ENCODE results near the gene EIF5.
A peak's percentile ranks its signal among the peaks of the same experiment; 100 is the strongest.

Gene EIF5

DNA sequence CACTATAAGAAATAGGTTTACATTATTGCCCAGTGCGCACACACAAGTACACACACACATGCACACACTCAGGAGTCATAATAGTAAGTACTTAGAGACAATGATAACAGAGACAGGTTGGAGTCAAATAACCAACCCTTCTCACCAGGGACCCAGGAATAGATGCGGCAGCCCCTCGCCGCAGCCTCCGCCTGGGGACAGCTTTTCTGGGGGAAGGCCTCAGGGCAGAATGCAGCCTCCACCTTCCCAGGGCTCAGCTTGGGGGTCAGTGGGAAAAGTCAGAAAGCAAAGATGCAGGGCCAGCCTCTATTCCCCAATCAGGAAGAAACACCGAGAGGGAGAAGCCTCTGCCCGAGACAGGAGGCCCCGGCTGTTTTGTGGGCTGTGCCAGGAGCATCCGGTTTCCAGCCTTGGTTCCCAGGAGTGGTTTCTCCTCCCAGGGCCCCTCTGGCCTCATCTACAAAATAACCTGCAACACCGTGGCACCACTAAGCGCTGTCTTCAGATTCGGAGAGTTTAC, 23.4 kb upstream of the EIF5 start:
- DNase-seq (ENCODE audit: low spot score) = no peak

DNA sequence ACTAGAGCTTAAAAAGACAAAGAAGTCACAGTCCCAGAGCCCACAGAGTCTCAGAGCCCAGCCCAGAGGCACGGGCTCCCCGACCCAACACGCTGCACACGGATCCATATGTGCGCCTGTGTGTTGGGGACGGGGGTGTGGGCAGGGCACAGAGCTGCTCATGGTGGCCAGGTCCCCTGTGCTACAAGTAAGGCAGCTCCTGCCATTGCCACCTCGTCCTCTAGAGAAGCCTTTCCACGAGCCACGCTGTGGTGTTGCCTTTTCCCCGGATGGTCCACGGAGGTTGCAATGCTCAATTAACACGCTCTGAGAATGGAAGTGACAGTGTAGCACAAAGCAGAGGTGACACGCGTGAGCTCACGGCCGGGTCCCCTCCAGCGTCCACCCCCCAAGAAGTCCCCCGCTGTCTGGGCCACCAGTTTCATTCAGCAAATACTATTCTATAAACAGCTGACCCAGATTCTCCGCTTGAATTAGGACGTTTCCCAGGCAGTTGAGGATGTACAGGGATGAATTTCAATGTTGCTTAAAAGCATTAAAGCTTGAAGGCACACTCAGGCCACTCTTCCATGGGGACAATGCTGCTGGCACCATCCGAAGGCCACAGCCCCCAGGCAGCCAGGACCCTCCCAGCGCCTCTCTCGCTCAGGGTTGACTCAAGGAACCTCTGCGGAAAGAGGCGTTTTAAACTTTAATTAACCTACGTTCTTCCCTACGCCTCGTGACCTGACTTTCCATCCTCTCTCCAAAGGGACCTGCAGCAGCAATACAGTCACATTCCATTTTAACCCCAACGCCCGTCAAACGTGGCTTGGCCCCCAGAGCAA, 22.7 kb upstream of the EIF5 start:
- DNase-seq (ENCODE audit: low spot score) = peak; percentile 34

DNA sequence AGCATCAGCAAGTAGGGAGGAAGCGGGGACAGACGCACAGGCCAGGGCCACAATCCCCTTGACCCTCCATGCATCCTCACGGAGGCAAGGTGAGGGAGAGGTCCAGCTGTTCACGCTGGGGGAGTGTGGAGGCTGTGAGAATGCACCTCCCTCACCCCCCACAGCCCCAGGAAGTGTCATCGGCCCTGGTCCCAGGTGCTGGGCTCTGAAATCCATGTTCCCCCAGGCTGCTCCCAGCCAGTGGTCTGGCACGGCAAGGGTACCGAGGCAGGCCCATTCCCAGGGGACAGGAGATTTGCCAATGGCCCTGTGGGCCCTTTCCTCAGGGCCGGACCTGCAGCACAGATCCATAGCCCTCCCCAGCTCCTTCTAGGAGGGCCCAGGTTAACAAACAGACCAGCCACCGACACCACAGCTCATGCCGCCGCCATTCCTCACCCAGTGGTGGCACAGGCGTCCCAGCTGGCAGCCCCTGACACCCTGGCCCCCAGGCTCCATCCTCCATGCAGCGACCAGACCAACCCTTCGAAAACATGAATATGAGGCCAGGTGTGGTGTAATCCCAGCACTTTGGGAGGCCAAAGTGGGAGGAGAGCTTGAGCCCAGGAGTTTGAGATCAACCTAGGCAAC, 21.9 kb upstream of the EIF5 start:
- no peak for DNase-seq (ENCODE audit: low spot score)

DNA sequence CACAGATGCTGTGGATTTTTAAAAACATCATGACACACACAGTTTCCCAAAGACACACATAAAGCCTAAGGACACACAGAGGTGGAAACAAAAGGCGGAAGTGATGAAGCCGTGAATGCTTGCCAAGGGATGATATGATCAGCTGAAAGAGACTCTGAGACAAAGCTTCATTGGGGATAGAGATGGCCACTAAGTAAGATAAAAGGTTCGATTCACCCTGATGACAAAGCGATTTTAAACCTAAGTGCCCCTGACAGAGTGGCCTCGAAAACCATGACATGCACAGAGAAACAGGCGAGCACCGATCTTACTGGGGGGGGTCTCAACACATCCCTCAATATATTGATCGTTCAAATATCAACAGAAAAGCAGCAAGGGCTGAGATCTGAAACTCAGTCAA, 20.3 kb upstream of the EIF5 start:
- no peak for DNase-seq (ENCODE audit: low spot score)

DNA sequence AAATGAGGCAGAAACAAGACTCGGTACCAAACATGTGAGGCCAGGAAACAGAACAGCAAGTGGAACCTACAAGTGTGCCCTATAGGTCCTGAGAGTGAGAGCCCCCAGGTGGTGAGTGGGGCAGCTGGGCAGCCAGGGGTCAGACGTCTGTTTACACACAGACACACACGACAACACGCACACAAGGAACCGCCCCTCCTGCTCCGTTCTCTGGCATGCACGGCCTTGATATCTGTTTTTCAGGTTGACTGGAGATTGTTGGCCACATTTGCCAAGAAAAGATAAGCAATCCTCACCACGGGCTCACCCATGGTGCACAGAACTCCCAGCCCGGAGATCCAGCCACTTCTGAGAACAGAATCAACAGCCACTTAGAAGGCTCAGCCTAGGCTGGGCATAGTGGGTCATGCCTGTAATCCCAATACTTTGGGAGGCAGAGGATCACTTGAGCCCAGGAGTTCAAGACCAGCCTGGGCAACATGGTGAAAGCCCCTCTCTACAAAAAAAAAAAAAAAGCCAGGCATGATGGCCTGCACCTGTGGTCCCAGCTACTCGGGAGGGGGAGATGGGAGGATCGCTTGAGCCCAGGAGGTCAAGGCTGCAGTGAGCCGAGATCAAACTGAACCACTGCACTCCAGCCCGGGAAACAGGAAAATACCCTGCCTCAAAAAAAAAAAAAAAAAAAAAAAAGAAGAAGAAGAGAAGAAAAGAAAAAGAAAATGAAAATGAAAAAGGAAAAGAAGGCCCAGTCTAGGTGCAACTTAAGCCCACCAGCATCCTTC, 19.4 kb upstream of the EIF5 start:
- DNase-seq (ENCODE audit: low spot score) = no peak

DNA sequence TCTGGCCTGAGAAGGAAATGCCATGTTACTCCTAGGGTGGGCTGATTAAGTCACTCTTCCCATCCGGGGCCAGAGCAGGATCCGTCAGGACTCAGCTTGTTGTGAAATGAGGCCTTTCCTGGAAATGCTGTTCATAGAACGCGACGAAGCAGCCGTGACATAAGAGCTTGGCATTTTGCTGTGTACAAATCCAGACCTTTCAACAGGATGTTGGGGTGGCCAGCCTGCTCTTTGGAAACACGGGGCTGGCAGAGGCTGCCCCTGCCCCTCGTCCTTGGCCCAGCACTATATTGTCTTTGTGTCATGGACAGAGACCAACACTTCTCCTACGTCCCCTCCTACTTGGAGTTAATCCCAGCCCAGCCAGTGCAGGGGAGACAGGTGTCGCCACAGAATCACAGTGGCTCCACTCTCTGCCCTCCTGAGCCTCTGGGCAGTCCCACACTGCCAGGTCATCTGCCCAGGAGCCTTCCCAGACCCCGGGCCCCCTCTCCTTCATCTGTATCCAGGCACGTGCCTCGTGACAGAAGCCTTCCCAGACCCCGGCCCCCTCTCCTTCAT, 18.6 kb upstream of the EIF5 start:
- DNase-seq (ENCODE audit: low spot score) = no peak

DNA sequence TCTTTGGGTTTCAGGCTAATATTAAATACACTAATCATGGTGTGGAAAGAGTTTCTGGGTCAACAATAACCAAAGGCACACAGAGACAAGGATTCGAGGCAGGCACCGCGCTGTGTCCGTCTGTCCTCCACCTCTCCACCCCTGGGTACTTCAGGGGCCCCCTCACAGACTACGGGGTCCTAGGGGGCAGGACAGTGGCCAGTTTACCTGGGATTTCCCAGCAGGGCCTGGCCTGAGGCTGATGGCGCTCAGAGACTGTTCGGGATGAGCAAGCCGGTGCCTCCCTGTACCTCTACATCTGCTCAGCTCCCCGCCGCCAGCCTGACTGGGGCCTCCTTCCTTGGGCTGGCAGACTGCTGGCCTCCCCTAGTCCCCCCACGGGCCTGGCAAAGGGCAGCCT, 18.1 kb upstream of the EIF5 start:
- no peak for DNase-seq (ENCODE audit: low spot score)

DNA sequence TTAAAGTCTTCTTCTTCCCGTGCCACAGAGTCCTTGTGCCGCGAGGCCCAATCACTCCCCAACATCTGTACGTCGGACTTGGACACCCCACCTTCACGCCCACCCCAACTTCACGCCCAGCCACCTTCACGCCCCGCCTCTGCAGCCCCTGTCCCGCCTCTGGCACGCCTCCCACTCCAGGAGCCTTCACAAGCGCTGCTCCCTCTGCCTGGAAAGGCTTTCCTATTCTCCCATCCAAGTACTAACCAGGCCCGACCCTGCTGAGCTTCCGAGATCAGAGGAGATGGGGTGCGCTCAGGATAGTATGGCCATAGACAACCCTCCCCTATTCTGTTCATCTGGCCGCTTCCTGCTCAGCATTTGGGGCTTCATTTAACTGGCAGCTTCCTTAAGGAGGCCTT, 17.3 kb upstream of the EIF5 start:
- DNase-seq (ENCODE audit: low spot score) = no peak

DNA sequence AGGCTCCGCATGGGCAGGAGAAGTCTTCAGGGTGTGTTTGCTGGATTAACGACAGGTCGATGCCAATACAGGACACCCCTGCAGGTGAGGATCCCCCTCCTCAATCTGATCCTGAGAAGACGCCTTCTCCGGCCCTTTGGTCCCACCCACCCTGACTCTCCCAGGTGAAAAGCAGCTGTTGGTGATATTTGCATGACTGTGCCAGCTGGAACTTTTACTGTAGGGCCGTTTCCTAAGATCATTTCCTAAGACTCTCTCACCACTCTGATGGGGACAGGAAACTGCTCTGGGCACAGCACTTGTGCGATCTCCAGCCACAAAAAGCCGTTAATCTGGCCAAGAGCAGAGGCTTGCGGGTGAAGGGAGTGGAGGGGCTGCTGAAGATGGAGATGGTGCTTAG, 16.8 kb upstream of the EIF5 start:
- no peak for DNase-seq (ENCODE audit: low spot score)

DNA sequence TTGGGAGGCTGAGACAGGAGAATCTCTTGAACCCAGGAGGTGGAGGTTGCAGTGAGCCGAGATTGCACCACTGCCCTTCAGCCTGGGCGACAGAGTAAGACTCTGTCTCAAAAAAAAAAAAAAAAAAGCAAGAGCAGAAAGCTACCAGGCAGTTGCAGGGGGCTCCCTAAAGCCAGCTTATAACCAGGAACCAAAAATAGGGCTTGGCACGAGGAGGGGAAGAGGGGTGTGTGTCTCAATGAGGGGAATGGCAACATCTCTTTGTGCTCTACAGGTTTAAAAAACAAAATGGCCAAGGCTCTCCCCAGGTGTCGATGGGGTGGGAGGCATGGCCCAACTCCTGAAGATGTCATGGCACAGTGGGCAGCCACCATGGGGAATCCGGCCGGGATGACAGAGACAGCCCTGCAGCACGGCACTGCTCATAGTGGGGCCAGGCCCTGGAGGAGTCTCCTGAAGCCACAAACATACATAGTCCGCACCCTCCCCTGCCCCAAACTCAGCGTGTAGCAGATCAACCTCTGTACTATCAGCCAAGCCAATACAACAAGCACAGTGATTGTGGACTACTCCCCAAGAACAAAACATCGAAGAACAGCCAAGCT, 16.0 kb upstream of the EIF5 start:
- DNase-seq (ENCODE audit: low spot score) = no peak

DNA sequence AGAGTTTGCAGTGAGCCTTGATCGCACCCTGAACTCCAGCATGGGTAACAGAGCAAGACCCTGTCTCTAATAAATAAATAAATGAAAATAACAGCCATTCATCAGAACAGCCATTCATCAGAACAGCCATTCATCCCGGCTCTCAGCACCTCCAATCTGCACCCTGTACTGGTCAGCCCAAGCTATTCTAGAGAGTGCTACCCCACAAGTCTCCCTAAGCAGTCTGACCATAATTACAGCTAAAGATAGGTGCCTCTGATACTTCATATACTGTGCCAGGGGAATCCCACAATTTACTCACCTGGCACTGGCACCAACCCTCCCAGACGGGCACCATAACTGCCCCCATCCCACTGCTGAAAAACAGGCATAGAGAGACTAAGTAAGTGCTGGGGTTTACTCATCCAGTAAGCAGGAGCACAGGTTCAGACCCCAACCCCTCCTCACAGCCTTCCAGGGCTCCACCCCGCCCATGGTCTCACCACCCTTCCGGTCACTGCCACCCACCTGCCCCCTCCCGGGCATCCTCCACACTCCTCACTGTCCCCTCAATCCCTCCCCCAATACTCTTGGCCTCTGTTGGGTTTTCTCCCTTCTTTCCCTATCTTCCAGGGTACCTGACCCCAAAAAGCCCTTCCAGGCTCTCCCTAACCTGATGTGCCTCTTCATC, 15.2 kb upstream of the EIF5 start:
- no peak for DNase-seq (ENCODE audit: low spot score)

DNA sequence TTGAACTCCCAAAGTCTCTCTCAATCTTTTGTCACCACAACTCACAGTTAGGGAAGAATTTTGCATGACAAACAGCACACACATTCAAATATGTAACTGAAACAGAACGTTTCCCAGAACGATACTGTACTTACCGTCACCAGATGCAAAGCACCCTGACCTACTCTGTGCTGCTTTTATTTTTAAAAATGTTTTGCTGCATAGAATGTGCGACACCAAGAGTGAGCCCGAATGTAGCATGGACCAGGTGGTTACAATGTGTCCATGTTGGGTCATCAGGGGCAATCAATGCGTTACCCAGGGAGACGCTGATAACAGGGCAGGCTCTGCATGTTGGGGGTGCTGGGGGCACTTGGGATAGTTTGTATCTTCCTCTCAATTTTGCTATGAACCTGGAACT, 14.6 kb upstream of the EIF5 start:
- no peak for DNase-seq (ENCODE audit: low spot score)

DNA sequence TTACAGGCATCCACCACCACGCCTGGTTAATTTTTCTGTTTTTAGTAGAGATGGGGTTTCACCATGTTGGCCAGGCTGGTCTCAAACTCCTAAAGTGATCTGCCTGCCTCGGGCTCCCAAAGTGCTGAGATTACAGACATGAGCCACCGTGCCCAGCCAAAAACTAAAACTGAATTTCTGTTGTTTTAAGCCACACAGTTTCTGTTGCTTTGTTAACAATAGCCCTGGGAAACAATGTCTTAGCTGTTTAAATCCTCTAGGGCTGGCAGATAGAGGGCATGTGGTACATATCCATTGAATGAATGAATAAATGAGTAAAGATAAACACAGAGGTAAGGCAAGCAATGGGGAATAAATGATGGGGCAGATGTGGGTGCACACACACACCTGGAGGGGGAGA, 8.0 kb upstream of the EIF5 start:
- no peak for DNase-seq (ENCODE audit: low spot score)

DNA sequence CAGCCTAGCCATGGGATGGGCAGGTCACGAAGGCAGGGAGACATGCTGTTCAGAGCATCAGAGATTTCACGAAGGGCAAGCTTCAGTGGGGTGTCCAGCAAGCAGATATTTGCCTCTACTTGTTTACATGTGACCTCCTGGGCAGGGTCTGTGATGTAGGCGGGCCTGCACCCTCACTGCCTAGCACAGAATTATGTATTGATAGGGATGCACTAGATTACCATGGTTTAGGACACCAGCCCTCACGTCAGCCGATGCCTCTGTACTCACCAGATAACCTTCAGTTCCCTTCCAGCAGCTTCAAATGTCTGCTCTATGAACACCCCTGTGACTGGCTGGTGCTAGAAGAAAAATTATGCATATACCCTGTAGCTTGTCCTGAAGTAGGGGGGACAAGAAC, 5.1 kb upstream of the EIF5 start:
- DNase-seq (ENCODE audit: low spot score) = no peak

DNA sequence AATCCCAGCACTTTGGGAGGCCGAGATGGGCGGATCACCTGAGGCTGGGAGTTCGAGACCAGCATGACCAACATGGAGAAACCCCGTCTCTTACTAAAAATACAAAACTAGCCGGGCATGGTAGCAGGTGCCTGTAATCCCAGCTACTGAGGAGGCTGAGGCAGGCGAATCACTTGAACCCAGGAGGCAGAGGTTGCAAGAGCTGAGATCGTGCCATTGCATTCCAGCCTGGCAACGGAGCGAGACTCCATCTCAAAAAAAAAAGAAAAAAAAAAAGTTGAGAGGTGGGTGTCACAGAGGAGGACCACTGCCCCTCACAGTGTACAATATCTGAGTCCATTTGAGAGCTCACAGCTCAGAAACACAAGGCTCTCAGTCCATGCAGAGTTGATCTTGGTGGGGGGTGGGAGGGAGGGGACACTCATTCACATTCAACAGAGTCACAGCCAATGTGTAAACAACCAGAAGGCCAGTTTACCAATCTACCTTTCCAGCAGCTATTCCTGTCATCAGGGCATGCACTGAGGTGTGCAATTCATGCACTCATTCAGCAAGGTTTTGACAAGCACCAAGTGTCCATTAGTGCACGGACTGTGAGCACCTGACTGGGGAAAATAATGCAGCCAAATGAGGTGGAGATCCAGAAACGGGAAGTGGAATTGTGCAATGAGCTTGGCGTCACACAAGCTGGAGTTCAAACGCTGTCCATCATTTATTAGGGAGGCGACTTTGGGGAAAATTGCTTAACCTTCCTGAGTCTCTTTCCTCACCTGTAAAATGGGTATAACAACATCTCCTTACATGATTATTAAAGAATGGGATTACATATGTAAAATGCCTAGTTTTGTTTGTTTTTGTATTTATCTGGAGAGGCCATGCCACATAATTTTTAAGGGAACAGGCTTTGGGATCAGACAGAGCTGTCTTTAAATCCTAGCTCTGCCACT, 4.4 kb upstream of the EIF5 start:
- DNase-seq (ENCODE audit: low spot score) = no peak

DNA sequence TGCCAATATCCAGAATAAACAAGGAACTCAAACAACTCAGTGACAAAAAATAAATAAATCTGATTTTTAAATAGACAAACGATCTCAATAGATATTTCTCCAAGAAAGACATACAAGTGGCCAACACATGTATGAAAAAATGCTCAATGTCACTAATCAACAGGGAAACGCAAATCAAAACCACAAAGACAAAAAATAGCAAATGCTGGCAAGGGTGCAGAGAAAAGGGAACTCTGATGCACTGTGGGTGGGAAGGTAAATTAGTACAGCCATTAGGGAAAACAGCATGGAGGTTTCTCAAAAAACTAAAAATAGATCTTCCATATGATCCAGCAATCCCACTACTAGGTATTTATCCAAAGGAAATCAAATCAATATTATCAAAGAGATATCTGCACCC, 3.5 kb upstream of the EIF5 start:
- no peak for DNase-seq (ENCODE audit: low spot score)

DNA sequence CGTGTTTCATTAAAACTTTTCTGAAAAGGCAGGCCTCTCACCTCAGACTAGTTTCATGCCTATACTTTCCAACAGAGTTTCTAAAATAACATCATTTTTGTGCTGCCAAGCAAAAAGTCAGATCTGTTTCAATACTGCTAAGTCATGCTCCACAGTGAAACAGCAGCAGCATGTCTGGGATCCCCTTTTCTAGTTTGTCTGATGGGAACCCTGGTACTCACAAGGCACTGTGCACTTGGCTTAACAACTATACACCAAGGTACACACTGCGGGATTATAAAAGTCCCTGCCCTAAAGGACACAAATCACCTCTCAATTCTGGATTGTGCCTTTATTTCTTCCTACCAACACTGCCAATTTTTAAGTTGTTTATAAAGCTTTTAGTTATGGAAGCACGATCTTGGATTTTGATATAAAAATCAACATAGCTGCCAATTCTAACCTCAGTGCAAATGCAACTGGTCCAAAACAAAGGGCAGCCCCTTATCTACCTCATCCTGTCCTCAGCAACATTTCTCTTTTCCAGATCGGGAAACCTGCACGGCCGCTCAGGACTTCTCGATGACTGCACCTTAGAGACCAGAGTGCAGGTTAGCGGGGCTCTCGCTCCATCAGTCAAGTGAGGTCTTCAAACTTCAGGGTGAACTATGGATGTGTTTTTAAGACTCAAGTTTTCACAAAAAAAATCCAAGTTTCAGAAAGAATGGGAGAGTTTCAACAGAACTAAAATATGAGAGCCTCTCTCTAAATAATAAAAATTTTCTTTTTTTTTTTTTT, 1.7 kb upstream of the EIF5 start:
- DNase-seq (ENCODE audit: low spot score) = no peak

DNA sequence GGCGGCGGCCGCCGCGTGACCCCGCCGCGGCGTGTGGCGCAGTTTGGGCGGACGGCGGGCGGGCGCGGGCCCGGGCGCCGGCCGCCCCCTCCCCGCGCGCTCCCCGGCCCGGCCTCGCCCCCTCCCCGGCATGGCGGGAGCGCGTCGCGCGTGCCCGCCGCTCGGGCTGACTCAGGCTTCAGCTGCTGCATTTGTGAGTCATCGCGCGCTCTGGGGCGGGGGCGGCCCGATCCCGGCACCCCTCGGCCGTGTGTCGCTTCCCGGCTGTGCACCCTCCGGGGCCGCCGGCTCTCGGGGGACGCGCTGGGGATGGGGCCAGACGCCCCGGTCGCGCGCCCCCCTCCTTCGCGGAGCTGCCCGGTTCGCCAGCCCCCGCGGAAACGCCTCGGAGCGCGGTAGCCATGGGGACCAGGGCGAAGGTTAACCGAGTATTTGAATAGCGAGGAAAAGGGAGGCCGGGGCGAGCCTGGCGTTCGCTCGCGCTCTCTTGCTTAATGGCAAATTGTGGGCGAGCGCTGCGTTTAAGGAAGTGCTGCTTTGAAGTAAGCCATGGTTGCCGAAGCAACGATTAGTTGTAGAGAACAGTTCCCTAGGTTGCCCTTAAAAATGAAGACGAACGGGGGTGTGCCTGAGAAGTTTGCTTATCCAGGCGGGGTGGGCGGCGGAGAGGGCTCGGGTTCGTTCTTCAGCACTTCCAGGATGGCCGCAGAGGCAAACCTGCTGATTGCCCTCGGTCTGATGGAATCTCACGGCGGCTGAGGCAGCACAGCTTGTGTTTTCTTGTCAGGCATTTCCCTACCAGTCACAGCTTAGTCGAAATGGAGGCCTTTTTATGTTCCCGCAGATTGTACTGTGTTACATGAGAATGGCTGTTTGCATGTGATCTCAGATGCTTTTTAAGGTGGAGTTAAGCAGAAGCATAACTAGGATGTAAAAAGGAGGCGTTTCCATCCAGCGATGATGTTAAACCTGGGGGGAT, 896 bp downstream of the EIF5 start:
- peak; percentile 82 for DNase-seq (ENCODE audit: low spot score)

Measured in putamen (tissue), 1 donor.